Breast epithelium (tissue), 3 donors: ENCODE data around the gene PSD2.
"Not testable (repeated sequence)": the region's sequence is repeated elsewhere in the genome, so short reads cannot be mapped to it uniquely, and the experiment has no call there.

Source experiments
- POLR2A ChIP-seq: fragments of 450-650 bp; IDR thresholded peaks from one replicate; pipeline ENCODE4 v1.6.1; 2016; ENCODE audit warnings: antibody characterized with exemption, mild to moderate bottlenecking, moderate library complexity
- TF ChIP-seq, protein P1 (sequence below), 3 donors: fragments of 450-650 bp; IDR thresholded peaks; one replicate each; pipeline ENCODE4 v1.5.1; 2016 to 2017; ENCODE audit warnings: antibody characterized with exemption in 3 of 3, mild to moderate bottlenecking in 3 of 3, moderate library complexity in 3 of 3

DNA sequence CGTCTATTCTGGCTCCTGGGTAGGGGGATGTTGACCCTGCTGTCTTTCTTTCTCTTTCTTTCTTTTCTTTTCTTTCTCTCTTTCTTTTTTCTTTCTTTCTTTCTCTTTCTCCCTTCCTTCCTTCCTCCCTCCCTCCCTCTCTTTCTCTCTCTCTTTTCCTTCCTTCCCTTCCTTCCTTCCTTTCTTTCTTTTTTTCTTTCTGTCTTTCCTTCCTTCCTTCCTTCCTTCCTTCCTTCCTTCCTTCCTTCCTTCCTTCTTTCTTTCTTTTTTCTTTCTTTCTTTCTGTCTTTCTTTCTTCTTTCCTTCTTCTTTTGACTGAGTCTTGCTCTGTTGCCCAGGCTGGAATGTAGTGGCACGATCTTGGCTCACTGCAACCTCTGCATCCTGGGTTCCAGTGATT lies 3.0 kb upstream of the PSD2 start:
- TF ChIP-seq, protein P1, sequence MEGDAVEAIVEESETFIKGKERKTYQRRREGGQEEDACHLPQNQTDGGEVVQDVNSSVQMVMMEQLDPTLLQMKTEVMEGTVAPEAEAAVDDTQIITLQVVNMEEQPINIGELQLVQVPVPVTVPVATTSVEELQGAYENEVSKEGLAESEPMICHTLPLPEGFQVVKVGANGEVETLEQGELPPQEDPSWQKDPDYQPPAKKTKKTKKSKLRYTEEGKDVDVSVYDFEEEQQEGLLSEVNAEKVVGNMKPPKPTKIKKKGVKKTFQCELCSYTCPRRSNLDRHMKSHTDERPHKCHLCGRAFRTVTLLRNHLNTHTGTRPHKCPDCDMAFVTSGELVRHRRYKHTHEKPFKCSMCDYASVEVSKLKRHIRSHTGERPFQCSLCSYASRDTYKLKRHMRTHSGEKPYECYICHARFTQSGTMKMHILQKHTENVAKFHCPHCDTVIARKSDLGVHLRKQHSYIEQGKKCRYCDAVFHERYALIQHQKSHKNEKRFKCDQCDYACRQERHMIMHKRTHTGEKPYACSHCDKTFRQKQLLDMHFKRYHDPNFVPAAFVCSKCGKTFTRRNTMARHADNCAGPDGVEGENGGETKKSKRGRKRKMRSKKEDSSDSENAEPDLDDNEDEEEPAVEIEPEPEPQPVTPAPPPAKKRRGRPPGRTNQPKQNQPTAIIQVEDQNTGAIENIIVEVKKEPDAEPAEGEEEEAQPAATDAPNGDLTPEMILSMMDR (IDR thresholded peaks at IDR 0.05): not testable (repeated sequence)
- TF ChIP-seq POLR2A: not testable (repeated sequence)
